Colon (tissue), 2 donors: ENCODE measurements around the gene OSBPL10.

Experiments
- FAIRE-seq: peaks from 2 replicates; lab custom pipeline; 2012; peaks lifted over from hg19 to GRCh38; lab: Jason Lieb, UNC
- donor health status: control.
- donor health status: control.

OSBPL10 gene

GRCh38 chr3:31738412-31738811, 242.7 kb downstream of the OSBPL10 start:
- no peak for FAIRE-seq

DNA sequence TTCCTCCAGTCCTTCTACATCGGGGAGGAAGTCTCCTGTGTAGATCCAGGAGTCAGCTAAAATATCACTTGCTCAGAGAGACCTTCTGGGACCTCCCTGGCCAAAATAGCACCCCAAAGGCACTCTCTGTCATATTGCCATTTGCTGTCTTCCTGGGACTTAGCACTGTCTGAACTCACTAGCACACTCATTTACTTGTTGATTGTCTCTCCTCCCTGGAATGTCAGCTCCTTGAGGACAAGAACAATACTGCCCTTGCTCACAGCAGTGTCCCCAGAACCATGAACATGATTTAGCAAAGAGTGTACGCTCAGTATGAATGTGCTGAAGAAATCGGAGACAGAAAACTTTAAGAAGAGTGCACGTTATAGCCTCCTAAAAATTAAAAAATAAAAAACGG, 245.4 kb downstream of the OSBPL10 start:
- FAIRE-seq: no peak

GRCh38 chr3:31733234-31733667, 247.8 kb downstream of the OSBPL10 start:
- FAIRE-seq: no peak

DNA sequence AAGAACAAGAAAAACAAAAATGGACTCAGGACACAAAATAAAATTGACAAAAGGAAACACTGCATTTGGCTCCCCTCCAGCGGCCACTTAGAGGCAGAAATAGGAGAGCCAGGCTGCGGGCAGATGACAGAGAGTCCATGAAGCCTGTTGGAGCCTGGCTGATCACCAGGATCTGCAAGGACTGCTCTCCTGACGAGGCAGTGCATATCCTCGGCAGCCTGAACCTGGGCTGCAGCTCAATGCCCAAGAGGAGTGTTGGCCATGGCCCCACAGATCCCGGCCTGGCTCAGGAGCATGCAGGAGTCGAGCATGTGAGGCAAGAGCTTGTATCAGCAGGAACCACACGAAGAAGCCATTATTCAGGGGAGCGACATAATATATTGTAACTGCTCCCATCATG, 248.5 kb downstream of the OSBPL10 start:
- FAIRE-seq: no peak

DNA sequence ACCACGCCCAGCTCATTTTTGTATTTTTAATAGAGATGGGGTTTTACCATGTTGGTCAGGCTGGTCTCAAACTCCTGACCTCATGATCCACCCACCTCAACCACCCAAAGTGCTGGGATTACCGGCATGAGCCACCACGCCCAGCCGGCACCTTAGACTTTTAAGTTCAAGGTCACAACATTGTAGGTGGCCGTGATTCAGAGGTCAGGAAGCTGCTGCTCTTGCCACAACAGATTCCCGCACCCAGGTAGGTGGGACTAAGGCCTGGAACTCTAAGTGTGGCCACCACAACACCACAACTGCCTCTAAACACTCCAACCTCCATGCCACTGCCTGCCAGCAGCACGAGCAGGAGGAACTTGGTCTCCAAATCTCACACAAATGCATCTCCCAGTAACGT, 251.5 kb downstream of the OSBPL10 start:
- no peak for FAIRE-seq

- no peak for FAIRE-seq
Observed at GRCh38 chr3:31729082-31729481, 252.0 kb downstream of the OSBPL10 start.

DNA sequence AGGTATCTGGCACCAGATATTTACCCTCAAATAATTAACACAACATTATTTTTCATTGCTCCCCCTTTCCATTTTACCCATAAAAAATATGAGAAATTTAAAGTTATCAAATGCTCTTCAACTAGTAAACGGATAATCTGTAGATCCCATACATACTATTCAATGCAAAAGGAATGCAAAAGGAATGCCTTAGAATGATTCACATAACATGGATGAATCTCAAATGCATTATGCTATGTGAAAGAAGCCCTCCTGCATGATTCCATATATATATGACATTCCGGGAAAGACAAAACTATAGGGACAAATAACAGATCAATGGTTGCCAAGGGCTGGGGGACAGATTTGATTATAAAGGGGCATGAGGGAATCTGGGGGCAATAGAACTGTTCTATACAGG, 252.7 kb downstream of the OSBPL10 start:
- no peak for FAIRE-seq

GRCh38 chr3:31725976-31726375, 255.1 kb downstream of the OSBPL10 start:
- no peak for FAIRE-seq

DNA sequence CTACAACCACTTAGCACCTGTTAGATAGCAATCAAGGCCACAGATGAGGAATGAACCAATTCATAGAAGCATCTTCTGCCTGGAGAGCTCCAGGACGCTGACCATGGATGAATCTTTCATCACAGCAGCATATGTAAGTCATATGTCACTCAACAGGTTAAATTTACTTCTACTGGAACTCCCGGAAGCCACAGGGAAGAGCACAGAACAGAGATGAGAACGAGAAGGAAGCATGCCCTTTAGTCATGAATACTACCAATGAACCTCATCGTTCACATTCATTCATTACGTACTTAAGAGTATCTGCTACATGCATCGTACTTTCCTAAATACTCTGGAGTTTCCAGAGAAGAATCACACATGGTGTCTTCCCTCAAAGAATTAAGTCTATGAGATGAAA, 255.5 kb downstream of the OSBPL10 start:
- FAIRE-seq: no peak

GRCh38 chr3:31724651-31725050, 256.4 kb downstream of the OSBPL10 start:
- FAIRE-seq: no peak

GRCh38 chr3:31724116-31724515, 256.9 kb downstream of the OSBPL10 start:
- no peak for FAIRE-seq

GRCh38 chr3:31723701-31724100, 257.4 kb downstream of the OSBPL10 start:
- no peak for FAIRE-seq

- no peak for FAIRE-seq
Observed at GRCh38 chr3:31721676-31722075, 259.4 kb downstream of the OSBPL10 start.

DNA sequence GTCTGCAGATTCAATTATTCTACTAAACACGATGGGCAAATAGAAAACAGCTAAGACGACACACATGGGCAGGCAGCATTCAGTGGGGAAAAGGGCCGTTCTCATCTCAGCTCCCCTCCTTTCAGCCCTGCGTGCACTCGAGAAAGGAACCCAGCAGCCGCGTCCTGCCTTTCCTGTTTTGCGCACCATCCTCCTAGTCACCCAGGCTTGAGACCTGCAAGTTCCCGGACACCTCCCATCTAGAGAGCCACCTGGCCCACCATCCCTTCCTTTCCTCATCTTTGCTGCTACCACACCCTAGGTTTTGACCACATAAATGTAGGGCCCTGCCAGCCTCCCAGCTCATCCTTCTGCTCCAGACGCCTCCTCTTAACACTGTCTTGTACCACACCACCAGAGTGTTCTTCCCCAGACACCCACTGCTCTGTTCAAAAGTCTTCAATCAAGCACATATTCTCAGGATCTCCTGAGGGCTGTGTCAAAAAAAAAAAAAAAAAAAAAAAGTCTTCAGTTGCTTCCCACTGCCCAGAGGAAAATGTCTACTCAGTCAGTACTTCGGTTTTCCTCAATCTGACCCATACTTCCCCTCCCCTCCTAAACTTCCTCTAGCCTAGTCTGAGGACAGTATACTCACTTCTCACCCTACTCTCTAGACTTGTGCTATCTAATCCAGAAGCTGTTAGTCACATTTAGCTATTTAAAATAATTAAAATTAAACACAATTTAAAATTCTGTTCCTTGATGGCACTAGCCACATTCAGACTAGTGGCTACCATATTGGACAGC, 266.4 kb downstream of the OSBPL10 start:
- FAIRE-seq: no peak

DNA sequence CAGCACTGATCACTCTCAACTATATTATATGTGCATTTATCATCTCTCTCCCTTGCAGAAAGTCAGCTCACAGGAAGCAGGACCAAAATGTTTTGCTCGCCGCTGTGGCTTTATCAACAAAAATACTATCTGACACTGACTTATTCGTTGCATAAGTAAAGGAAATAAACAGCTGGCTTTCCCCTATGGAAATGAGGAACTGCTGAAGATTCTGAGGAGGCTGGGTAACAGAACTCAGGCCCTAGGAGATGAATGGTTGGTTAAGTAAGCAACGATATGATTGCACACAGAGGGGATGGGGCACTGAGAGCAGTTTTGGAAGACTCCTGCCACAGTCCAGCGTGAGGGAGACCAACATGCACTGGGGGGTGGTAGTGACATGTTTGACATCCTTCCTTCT, 267.2 kb downstream of the OSBPL10 start:
- FAIRE-seq: no peak

DNA sequence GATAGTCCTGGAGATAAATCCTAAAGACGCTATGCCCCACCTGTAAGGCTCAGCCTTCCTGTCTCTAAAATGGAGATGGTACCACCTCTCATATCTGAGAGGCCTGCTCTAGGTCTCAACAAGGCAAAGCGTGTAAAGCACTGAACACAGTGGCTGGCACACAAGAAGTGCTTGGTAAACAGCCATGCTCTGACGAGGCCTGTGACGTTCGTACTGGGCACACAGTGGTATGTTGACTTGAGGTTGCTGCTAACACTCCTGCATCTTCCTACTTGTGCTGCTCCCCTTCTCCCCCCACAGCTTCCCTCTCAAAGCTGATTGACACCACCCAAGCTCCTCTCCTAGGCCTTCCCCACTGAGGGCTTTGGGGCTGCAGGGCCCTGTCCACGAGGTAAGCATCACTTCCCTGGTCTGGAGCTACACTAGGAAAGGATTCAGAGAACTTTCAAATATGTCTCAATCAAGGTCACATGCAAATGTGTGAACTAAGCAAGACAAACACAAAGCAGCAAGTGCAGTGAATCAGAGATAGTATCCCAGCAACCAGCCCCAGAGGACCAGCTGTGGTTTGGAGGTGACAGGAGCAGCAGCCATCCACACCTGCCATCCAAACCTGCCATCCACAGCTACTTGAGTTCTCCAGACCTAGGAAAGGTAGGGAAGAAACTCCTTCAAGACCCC, 270.8 kb downstream of the OSBPL10 start:
- no peak for FAIRE-seq

GRCh38 chr3:31709526-31709925, 271.5 kb downstream of the OSBPL10 start:
- FAIRE-seq: no peak

DNA sequence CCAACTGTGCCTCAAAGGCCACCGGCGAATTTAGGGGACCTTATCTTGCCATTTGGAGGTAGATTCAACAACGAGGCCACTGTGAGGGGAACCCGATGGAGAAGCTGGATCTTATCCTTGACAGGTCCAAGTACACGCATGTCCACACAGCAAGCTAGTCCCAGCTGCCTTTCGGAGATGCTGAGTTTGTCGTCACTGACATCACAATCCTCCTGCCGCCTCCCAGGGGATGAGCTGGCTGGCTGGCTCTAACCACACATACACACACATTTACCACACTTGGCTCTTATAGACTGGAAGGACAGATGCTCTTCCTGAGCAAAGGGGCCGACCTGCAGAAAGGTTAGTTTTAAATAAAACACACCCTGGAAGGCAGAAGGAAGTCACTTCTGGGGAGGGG, 272.1 kb downstream of the OSBPL10 start:
- FAIRE-seq: no peak

DNA sequence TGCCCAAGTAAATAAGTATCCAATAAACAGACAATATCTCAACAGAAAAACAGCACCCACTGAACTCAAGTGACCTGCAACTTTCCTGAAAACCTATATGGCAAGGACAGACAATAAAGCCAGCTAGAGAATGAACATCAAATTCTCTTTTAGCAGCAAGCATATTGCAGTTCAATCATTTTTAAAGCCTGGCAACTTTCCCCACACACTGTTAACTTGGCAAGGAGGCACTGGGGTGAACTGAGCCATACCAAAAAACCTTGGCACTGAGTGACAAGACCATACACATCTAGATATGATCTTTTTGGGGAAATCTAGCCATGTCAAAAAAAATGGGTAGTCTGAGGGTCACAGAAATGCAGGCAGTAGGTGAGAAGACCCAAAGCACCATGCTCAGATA, 273.8 kb downstream of the OSBPL10 start:
- FAIRE-seq: no peak

DNA sequence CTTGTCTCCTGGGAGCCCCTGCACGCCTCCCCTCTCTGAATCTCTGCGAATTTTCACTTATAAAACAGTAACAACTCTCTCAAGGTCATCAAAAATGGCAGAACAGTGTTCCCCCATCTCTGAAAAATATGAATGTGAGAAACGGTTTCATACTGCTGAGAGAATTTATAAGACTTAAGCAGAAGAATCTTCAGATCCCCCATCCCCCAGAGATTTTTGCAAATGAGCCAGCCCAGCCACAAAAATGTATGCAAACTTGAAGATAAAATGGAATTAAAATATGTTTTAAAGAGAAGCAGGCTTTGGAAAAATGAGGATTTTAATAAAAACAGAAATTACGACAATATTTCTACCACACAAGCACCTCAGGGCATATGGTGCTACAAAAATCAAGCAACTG, 275.3 kb downstream of the OSBPL10 start:
- no peak for FAIRE-seq

DNA sequence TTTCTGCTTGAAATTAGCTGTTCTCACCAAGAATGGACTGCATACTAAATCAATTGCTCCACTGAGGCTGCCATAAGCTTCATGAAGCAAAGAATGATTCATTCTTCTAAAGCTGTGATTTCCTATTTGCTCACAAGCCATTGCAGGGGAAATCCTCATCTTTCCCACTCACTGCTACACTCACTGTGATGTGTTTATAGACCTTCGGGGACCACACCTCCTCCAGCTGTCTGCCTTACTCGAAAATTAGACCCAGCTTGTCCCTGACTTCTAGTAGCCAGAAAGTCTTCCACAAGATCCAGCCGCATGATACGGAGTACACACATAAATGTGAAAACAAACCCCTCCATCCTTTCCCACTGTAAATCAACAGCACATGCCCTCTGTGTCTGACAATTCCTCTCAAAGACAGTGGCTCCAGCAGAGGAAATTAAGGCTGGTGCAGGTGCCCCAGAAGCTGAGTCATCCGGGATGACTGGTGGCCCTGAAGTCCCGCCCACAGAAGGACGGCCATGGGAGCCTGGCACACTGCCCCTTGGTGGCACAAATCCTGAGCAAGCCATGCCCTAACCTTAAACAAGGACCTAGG, 276.4 kb downstream of the OSBPL10 start:
- FAIRE-seq: no peak

- FAIRE-seq: no peak
Observed at GRCh38 chr3:31704156-31704555, 276.9 kb downstream of the OSBPL10 start.

DNA sequence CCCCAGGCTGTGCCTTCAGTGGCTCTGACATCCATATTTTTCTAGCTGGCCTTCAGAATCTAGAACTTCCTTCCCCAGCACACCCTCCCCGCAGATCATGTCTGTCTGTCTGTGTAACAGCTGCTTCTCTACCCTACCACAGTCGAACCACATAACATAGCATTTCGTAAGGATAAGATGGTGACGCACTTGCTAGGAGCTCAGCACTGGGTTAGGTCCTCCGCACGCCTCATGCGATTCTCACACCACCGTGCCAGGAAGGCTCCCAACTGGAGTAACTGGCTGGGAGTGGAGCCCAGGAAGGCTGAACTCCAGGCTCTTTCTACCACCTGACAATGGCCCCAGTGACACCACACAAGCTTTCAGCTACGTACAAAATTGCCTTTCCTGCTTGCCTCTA, 279.8 kb downstream of the OSBPL10 start:
- FAIRE-seq: no peak
